GM12873 (cell line): ENCODE results near the gene TWIST2.

ENCODE experiments used
- TF ChIP-seq, protein P1 (sequence below): IDR thresholded peaks from 2 replicates; pipeline ENCODE4 v1.5.1; 2012; ENCODE audit warnings: low read depth, mild to moderate bottlenecking, moderate library complexity, low read length, control low read depth; ENCODE audit not compliant: insufficient read depth; ENCODE audit errors: missing control alignments

TWIST2 gene

DNA sequence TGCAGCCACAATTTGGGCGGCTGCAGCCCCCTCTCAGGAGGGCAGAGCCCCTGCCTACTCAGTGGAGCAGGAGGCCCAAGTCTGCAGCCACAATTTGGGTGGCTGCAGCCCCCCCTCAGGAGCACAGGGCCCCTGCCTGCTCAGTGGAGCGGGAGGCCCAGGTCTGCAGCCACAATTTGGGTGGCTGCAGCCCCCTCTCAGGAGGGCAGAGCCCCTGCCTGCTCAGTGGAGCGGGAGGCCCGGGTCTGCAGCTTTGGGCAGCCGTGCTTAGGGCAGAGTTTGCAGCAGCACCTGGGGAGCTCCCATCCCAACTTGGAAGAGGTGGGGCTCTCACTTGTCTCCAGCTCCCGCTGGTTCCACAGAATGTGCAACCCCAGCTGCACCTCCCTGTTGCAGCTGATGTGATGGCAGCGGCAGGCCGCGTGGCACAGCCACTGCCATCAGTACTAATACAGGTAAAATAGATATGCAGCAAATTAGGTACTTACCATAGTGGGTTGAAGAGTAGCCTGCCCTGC lies 99.4 kb downstream of the TWIST2 start:
- TF ChIP-seq, protein P1, sequence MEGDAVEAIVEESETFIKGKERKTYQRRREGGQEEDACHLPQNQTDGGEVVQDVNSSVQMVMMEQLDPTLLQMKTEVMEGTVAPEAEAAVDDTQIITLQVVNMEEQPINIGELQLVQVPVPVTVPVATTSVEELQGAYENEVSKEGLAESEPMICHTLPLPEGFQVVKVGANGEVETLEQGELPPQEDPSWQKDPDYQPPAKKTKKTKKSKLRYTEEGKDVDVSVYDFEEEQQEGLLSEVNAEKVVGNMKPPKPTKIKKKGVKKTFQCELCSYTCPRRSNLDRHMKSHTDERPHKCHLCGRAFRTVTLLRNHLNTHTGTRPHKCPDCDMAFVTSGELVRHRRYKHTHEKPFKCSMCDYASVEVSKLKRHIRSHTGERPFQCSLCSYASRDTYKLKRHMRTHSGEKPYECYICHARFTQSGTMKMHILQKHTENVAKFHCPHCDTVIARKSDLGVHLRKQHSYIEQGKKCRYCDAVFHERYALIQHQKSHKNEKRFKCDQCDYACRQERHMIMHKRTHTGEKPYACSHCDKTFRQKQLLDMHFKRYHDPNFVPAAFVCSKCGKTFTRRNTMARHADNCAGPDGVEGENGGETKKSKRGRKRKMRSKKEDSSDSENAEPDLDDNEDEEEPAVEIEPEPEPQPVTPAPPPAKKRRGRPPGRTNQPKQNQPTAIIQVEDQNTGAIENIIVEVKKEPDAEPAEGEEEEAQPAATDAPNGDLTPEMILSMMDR, result no peak

DNA sequence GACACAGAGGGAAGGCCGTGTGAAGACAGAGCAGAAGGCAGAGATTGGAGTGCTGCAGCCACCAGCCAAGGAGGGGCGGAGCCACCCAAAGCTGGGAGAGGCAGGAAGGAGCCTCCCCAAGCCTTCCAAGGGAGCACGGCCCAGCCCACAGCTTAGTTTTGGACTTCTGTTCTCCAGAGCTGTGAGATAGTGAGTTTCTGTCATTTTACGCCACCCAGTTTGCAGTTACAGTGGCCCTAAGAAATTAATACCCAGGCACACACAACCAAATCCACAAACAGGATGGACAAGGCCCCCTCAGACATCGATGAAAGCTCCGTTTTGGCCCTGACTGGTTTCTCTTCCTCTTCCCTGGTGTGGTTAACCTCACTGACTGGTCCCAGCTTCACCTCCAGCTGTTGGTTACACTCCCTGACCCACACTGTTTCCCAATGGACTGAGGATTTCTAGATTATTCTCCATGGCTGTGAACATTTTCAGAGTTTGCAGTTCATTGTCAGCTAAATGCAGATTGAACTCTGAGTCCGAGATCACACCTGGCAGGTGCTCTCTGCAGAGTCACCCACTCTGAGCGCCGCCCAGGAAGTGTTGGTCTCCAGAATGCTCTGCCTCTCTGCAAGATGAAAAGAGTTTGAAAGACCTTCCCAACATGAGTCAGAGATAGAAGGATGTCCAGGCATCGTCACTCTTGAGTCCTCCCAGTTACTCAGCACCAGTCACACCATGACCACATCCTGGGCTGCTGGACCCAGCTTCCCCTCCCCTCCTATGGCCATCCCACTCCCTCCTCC lies 100.2 kb downstream of the TWIST2 start:
- TF ChIP-seq, protein P1, result no peak

DNA sequence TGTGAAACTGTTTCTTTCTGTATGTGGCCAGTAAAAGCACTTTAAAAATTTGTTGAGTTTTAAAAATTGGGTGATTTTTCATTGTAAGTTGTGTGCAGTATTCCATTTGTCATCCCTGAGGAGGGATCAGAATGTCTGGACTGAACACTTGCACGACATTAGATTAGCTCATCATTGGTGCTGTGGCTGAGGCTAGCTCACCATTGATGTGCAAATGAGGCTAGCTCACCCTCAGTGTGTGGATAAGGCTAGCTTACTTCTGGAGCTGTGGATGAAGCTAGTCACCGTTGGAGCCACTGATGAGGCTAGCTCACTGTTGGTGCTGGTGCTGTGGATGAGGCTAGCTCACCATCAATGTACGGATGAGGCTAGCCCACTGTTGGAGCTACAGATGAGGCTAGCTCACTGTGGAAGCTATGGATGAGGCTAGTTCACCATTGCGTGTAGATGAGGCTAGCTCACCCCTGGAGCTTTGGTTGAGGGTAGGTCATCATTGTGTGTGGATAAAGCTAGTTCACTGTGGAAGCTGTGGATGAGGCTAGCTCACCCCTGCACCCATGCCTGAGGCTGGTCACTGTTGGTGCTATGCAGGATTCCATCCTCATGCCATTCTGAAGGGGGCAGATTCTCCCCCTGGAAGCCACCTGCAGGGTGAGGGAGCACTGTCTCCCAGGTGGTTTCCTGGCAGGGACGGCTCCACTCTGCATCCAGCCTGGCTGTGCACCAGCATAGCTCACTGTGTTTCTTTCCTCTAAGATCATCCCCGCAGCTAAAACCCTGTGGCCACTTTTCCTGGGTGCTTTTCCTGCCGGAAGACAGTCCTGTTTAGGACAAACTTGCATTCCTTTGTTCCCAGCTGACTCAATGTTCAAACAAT lies 101.1 kb downstream of the TWIST2 start:
- TF ChIP-seq, protein P1, result no peak

DNA sequence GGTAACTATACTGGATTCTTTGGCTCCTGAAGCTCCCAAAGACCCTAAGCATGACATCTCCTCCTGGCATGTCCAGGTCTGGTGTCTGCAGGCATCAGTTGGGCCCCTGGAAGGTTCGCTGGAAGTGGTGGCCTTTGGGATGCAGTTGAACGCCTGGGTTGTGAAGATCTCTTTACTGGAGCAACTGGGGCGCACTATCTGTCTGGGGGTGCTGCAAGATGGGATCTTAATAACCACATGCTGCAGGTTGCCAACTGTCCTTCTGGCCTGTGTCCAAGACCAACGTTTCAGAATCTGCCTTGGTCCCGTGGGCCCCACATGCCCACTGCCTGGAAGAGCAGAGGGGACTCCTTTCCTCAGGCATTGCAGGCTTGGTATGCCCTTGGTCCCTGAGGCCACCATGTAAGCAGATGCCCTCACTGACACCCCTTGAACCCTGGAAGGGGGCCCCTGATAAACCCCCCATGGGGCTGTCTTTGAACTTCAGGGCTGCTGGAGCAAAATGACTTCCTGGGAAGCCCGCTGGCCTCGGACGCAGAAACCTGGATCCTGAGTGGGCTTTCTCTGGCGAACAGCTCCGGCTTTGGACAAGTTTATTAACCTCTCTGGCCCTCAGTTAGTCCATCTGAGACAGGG lies 101.9 kb downstream of the TWIST2 start:
- TF ChIP-seq, protein P1, result no peak

DNA sequence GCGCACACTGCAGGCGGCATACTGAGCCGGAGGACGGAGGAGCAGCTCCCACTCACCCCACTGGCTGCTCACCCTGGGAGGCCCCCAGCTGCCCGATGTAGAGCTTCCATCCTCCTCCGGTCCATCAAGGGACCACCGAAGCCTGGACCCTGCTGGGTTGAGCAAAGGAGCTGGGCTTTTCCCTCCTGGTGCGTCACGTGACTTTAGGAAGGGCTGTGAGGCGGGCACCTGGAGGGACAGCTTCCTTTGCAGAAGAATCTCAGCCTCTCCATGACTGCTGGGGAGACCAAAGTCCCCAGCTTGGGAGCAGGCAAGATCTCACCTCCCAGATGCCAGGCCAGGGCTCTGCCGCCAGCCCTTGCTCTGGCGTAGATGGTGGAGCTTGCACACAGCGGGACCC lies 102.7 kb downstream of the TWIST2 start:
- TF ChIP-seq, protein P1, result no peak

DNA sequence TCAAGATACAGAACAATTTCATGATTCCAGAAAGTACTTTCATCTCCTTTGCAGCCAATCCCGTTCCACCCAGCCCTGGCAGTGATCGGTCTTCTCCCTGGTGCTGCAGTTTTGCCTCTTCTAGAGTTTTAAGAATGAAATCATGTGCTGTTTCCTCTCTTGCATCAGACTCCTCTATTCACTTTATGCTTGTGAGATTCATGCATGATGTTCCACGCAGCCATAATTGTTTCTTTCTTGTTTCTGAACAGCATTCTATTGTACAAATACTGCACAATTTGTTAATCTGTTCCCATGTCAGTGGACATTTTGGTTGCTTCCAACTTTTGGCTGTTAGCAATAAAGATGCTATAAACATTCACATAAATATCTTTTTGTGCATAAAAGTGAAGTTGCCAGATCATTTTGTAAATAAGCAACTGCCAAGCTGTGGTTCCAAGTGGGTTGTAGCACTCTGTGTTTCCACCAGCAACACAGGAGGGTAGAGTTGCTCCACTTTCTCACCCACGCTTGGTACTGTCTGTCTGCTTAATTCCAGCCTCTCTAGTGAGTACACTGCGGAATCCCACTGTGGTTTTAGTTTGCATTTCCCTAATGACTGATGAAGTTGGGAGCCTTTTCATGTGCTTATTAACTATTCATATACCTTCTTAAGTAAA lies 104.5 kb downstream of the TWIST2 start:
- TF ChIP-seq, protein P1, result no peak
